Measurements from ENCODE around the gene SERTM1. TPM values are rescaled to one million over a fixed set of nuclear protein-coding genes. Genes with fewer than 3 reads are reported as not detected.

SERTM1 gene
- total and polyA plus RNA-seq, 7 donors = 0.01 to 0.06 TPM; not detected in 5

GRCh38 chr13:36639610-36640009, 34.2 kb upstream of the SERTM1 start:
- intact Hi-C loops (cut with DNase I) = no loop called here
- DNase-seq (no peak), ATAC-seq (no peak)
- WGBS, 3 donors = 31 to 56% (median 34%) methylated on average over 1 of the region's 1 CpG
- Histone ChIP-seq H3K27ac (no peak overlapping the region), H3K27me3 (ENCODE audit: insufficient read depth in 3 of 3, low read length in 2 of 3) (no peaks in the 10 kb centered on the region), H3K4me1 (no peaks in the 10 kb centered on the region), H3K9me3 (no peaks in the 10 kb centered on the region), H3K36me3 (ENCODE audit: insufficient read depth in 1 of 2, low read depth in 1 of 2) (no peaks in the 10 kb centered on the region), H3K4me3 (no peak overlapping the region)
- TF ChIP-seq CTCF (IDR thresholded peaks at IDR 0.05) = no peak

- intact Hi-C loops (cut with DNase I) = no loop called here
- Histone ChIP-seq H3K4me3 (no peak overlapping the region), H3K4me1 (no peaks in the 10 kb centered on the region), H3K36me3 (ENCODE audit: insufficient read depth in 1 of 2, low read depth in 1 of 2) (no peaks in the 10 kb centered on the region), H3K27me3 (ENCODE audit: insufficient read depth in 3 of 3, low read length in 2 of 3) (no peaks in the 10 kb centered on the region), H3K9me3 (no peaks in the 10 kb centered on the region), H3K27ac (no peak overlapping the region)
- no peak for TF ChIP-seq CTCF (IDR thresholded peaks at IDR 0.05)
- no peak for ATAC-seq
- DNase-seq = no peak
- WGBS, 3 donors = 93 to 97% (median 96%) methylated on average over 1 of the region's 1 CpG
Observed at GRCh38 chr13:36650611-36651010, 23.2 kb upstream of the SERTM1 start.

GRCh38 chr13:36665630-36666029, 8.2 kb upstream of the SERTM1 start:
- no peak overlapping the region for H3K27ac ChIP-seq
- H3K4me1 ChIP-seq = no peaks in the 10 kb centered on the region
- DNase-seq (no peak), ATAC-seq (no peak)
- no peak for TF ChIP-seq CTCF (IDR thresholded peaks at IDR 0.05)
- H3K27me3 ChIP-seq (ENCODE audit: insufficient read depth in 3 of 3, low read length in 2 of 3) = peaks cover 0 to 5% (median 0%) of the 10 kb centered on the region in 3 donors
- no peaks in the 10 kb centered on the region for H3K36me3 ChIP-seq (ENCODE audit: insufficient read depth in 1 of 2, low read depth in 1 of 2)
- no peak overlapping the region for H3K4me3 ChIP-seq
- WGBS, 3 donors = 83 to 87% (median 85%) methylated on average over 3 of the region's 3 CpGs
- intact Hi-C loops (cut with DNase I) = no loop called here
- no peaks in the 10 kb centered on the region for H3K9me3 ChIP-seq

GRCh38 chr13:36666477-36667229, 7.2 kb upstream of the SERTM1 start:
- H3K4me1 ChIP-seq = no peaks in the 10 kb centered on the region
- H3K36me3 ChIP-seq (ENCODE audit: insufficient read depth in 1 of 2, low read depth in 1 of 2) = no peaks in the 10 kb centered on the region
- H3K27ac ChIP-seq = no peak overlapping the region
- no peak overlapping the region for H3K4me3 ChIP-seq
- WGBS, 3 donors = 66 to 69% (median 67%) methylated on average over 9 of the region's 9 CpGs
- ATAC-seq (no peak), DNase-seq (no peak)
- H3K9me3 ChIP-seq = no peaks in the 10 kb centered on the region
- TF ChIP-seq CTCF (IDR thresholded peaks at IDR 0.05) = no peak
- H3K27me3 ChIP-seq (ENCODE audit: insufficient read depth in 3 of 3, low read length in 2 of 3) = peaks cover 0 to 5% (median 0%) of the 10 kb centered on the region in 3 donors
- intact Hi-C loops (cut with DNase I) = no loop called here

GRCh38 chr13:36668316-36668715, 5.5 kb upstream of the SERTM1 start:
- TF ChIP-seq CTCF (IDR thresholded peaks at IDR 0.05) = no peak
- Histone ChIP-seq H3K4me1 (no peaks in the 10 kb centered on the region), H3K9me3 (no peaks in the 10 kb centered on the region), H3K36me3 (ENCODE audit: insufficient read depth in 1 of 2, low read depth in 1 of 2) (no peaks in the 10 kb centered on the region), H3K27me3 (ENCODE audit: insufficient read depth in 3 of 3, low read length in 2 of 3) (peaks cover 0 to 10% (median 6%) of the 10 kb centered on the region in 3 donors), H3K27ac (no peak overlapping the region), H3K4me3 (no peak overlapping the region)
- 72 to 82% (median 77%) methylated on average over 2 of the region's 2 CpGs for WGBS, 3 donors
- no peak for DNase-seq
- no peak for ATAC-seq
- intact Hi-C loops (cut with DNase I) = no loop called here
